ENCODE results near the gene PVALB.

The PVALB gene

GRCh38 chr22:36846949-36847348 lies 30.1 kb upstream of the PVALB start:
- DNase-seq (ENCODE audit: low read depth in 2 of 2): no peak

GRCh38 chr22:36846271-36846670 lies 29.4 kb upstream of the PVALB start:
- DNase-seq (ENCODE audit: low read depth in 2 of 2): no peak

GRCh38 chr22:36840106-36840505 lies 23.3 kb upstream of the PVALB start:
- DNase-seq (ENCODE audit: low read depth in 2 of 2): no peak

- no peak for DNase-seq (ENCODE audit: low read depth in 2 of 2)
These were observed 22.7 kb upstream of the PVALB start for GRCh38 chr22:36839356-36840073.

- DNase-seq (ENCODE audit: low read depth in 2 of 2): no peak
These were observed 21.5 kb upstream of the PVALB start for GRCh38 chr22:36838119-36839030.

GRCh38 chr22:36835903-36836302 lies 19.1 kb upstream of the PVALB start:
- DNase-seq (ENCODE audit: low read depth in 2 of 2): no peak

- DNase-seq (ENCODE audit: low read depth in 2 of 2): no peak
These were observed 16.2 kb upstream of the PVALB start for GRCh38 chr22:36833073-36833472.

- no peak for DNase-seq (ENCODE audit: low read depth in 2 of 2)
These were observed 14.9 kb upstream of the PVALB start for GRCh38 chr22:36831717-36832116.

GRCh38 chr22:36831206-36831605 lies 14.4 kb upstream of the PVALB start:
- no peak for DNase-seq (ENCODE audit: low read depth in 2 of 2)

GRCh38 chr22:36830601-36831000 lies 13.8 kb upstream of the PVALB start:
- no peak for DNase-seq (ENCODE audit: low read depth in 2 of 2)

GRCh38 chr22:36829370-36830002 lies 12.7 kb upstream of the PVALB start:
- DNase-seq (ENCODE audit: low read depth in 2 of 2): no peak

- no peak for DNase-seq (ENCODE audit: low read depth in 2 of 2)
These were observed 12.0 kb upstream of the PVALB start for GRCh38 chr22:36828815-36829214.

- DNase-seq (ENCODE audit: low read depth in 2 of 2): no peak
These were observed 9.4 kb upstream of the PVALB start for GRCh38 chr22:36826262-36826661.

- DNase-seq (ENCODE audit: low read depth in 2 of 2): no peak
These were observed 7.8 kb upstream of the PVALB start for GRCh38 chr22:36824655-36825054.

- no peak for DNase-seq (ENCODE audit: low read depth in 2 of 2)
These were observed 6.5 kb upstream of the PVALB start for GRCh38 chr22:36823186-36823839.

GRCh38 chr22:36822581-36822980 lies 5.7 kb upstream of the PVALB start:
- no peak for DNase-seq (ENCODE audit: low read depth in 2 of 2)

- DNase-seq (ENCODE audit: low read depth in 2 of 2): no peak
These were observed 2.3 kb upstream of the PVALB start for GRCh38 chr22:36819112-36819511.

- DNase-seq (ENCODE audit: low read depth in 2 of 2): no peak
These were observed 1.3 kb upstream of the PVALB start for GRCh38 chr22:36818010-36818642.

GRCh38 chr22:36817525-36817848 lies 652 bp upstream of the PVALB start:
- no peak for DNase-seq (ENCODE audit: low read depth in 2 of 2)

GRCh38 chr22:36816339-36816635 lies 548 bp downstream of the PVALB start:
- DNase-seq (ENCODE audit: low read depth in 2 of 2): no peak

GRCh38 chr22:36815558-36816338 lies 1.1 kb downstream of the PVALB start:
- no peak for DNase-seq (ENCODE audit: low read depth in 2 of 2)

Data from stimulated activated CD8-positive, alpha-beta memory T cell treated with anti-CD3 and anti-CD28 coated beads, Interleukin-7, amount 100 ng/mL, for 4 hours (primary cell).